Fibroblast of skin of left biceps (primary cell): ENCODE results near the gene PALLD.
"Not testable (repeated sequence)": the region's sequence is repeated elsewhere in the genome, so short reads cannot be mapped to it uniquely, and the experiment has no call there.

Experiments
- DNase-seq, 2 experiments: peaks; one replicate each; pipeline ENCODE4 v3.0.0-alpha.2; 2013; ENCODE audit warnings: low read depth in 2 of 2

PALLD gene

GRCh38 chr4:168907119-168907698, 410.4 kb downstream of the PALLD start:
- no peak for DNase-seq

- no peak for DNase-seq
Observed at GRCh38 chr4:168908093-168908492, 411.2 kb downstream of the PALLD start.

GRCh38 chr4:168908851-168909273, 412.0 kb downstream of the PALLD start:
- DNase-seq, result no peak

- no peak for DNase-seq
Observed at GRCh38 chr4:168914095-168914494, 417.2 kb downstream of the PALLD start.

- DNase-seq, result peak in 1 of 2 experiments; percentile 21
Observed at GRCh38 chr4:168917138-168917779, 420.4 kb downstream of the PALLD start.

- DNase-seq, result no peak
Observed at GRCh38 chr4:168919706-168920324, 423.0 kb downstream of the PALLD start.

- no peak for DNase-seq
Observed at GRCh38 chr4:168920441-168921065, 423.7 kb downstream of the PALLD start.

- peak; percentile 32 to 39 for DNase-seq
Observed at GRCh38 chr4:168923526-168924194, 426.8 kb downstream of the PALLD start.

GRCh38 chr4:168924667-168925066, 427.8 kb downstream of the PALLD start:
- no peak for DNase-seq

- no peak for DNase-seq
Observed at GRCh38 chr4:168925789-168926490, 429.1 kb downstream of the PALLD start.

GRCh38 chr4:168928346-168928745, 431.5 kb downstream of the PALLD start:
- no peak for DNase-seq

- DNase-seq, result no peak
Observed at GRCh38 chr4:168928875-168929274, 432.0 kb downstream of the PALLD start.

GRCh38 chr4:168930413-168931196, 433.8 kb downstream of the PALLD start:
- DNase-seq, result no peak

GRCh38 chr4:168931215-168931650, 434.4 kb downstream of the PALLD start:
- DNase-seq, result no peak

GRCh38 chr4:168932138-168932537, 435.3 kb downstream of the PALLD start:
- no peak for DNase-seq

- DNase-seq, result no peak
Observed at GRCh38 chr4:168933423-168933822, 436.6 kb downstream of the PALLD start.

- DNase-seq, result not testable (repeated sequence)
Observed at GRCh38 chr4:168937473-168937872, 440.6 kb downstream of the PALLD start.

GRCh38 chr4:168942985-168943384, 446.1 kb downstream of the PALLD start:
- no peak for DNase-seq

GRCh38 chr4:168945291-168945690, 448.4 kb downstream of the PALLD start:
- no peak for DNase-seq

- not testable (repeated sequence) for DNase-seq
Observed at GRCh38 chr4:168952821-168953246, 456.0 kb downstream of the PALLD start.

- DNase-seq, result no peak
Observed at GRCh38 chr4:168955674-168956073, 458.8 kb downstream of the PALLD start.
